GM21360 (cell line): Measurements from ENCODE around the gene DENND5A.
"Not testable (repeated sequence)": the region's sequence is repeated elsewhere in the genome, so short reads cannot be mapped to it uniquely, and the experiment has no call there.

Experiments used
- ATAC-seq: cut with Tn5 transposase; IDR thresholded peaks from one replicate; pipeline ENCODE4 v1.9.1; 2021; ENCODE audit warnings: mild to moderate bottlenecking, moderate library complexity; ENCODE audit not compliant: unreplicated experiment

DENND5A gene

GRCh38 chr11:9219115-9219514, 46.0 kb downstream of the DENND5A start:
- ATAC-seq: no peak

DNA sequence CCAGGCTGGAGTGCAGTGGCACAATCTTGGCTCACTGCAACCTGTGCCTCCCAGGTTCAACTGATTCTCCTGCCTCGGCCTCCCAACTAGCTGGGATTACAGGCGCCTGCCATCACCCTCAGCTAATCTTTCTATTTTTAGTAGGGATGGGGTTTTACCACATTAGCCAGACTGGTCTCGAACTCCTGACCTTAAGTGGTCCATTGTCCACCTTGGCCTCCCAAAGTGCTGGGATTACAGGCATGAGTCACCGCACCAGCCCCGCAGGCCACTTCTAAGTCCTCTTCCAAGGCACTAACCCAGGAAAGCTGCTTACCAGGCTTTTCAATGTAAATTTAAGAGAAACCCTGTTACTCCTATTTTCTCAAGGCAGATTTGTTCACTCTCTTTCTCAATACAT, 50.4 kb downstream of the DENND5A start:
- ATAC-seq: no peak

DNA sequence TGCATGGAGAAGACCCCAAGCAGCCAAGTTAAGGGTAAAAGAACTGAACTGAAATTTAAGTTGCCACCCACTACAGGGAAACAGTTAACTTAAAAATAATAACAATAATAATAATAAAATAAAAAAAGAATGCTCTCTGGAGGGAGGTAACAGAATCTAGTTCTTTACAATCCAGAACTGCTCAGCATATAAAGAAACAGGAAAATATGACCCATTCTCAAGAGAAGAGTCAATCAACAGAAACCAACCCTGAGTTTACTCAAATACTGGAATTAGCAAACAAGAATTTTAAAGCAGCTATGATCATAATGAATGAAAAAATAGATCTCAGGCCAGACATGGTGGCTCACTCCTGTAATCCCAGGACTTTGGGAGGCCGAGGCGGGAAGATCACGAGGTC, 53.8 kb downstream of the DENND5A start:
- ATAC-seq: no peak

GRCh38 chr11:9210922-9211320, 54.2 kb downstream of the DENND5A start:
- ATAC-seq: no peak

- ATAC-seq: no peak
These were observed 54.8 kb downstream of the DENND5A start for GRCh38 chr11:9210224-9210921.

GRCh38 chr11:9209604-9210003, 55.5 kb downstream of the DENND5A start:
- not testable (repeated sequence) for ATAC-seq

- no peak for ATAC-seq
These were observed 56.2 kb downstream of the DENND5A start for GRCh38 chr11:9208726-9209501.

DNA sequence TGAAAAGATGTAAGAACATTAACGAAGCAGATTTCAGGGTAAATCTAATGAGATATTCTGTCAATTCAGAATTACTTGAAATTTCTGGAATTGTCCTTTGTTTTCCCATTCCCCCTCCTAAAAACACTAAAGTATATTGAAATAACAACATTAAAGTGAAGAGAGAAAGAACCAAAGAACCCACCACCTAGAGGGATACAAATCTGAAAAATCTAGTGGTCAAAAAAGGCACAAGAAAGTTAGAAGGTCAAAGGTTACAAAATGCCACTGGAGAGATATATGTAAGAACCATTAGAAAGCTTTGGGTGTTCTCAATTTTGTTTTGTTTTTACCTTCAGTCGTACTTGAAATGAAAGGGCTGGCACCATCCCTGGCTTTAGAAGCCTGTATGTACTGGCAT, 57.9 kb downstream of the DENND5A start:
- no peak for ATAC-seq

- ATAC-seq: no peak
These were observed 58.7 kb downstream of the DENND5A start for GRCh38 chr11:9206496-9206895.

DNA sequence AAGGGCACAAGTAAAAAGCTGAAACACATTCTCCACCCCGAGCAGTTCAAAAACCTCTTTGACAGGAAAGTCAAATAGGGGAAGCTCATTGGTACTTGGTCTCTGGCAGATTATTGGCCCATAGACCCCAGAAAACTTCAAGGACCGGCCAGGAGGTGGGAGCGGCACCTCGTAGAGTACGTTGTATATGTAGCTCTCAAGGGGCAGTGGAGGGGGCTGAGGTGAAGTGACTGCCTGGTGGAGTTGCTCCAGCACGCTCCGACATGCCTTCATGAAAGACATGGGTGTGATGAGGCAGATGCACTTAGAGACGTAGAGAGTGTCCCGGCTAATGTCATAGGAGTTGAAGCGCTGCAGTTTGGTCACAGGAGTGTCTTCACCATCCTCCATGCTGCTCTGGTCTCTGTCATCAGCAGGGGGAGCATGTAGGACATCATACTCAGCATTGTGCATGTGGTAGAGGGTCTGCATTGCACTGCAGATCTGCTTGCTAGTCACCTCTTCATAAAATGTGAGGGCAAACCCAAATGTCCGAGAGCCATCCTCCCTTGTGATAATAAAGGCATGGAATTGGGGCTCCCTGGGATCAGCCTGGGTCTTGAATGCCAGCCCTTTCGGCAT, 61.3 kb downstream of the DENND5A start:
- no peak for ATAC-seq

- ATAC-seq: no peak
These were observed 63.6 kb downstream of the DENND5A start for GRCh38 chr11:9201372-9202162.

- ATAC-seq: no peak
These were observed 64.7 kb downstream of the DENND5A start for GRCh38 chr11:9200471-9200870.

DNA sequence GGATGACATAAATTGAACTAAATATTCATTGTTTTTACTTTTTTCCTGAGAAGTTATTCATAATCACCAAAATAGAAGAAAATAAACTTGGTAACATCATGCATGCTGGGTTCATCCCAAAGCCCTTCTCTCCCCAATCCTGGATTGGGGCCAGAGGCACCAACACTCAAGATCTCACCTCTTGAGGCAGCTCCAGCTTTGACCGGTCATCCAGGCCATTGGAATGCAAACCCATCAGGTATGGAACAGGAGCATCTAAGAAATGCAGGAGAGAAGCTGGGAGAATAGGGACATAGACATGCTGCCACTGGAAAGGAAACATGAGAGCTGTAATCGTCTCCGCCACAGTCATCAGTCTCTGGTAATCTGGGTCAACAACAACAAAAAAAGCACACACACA, 71.8 kb downstream of the DENND5A start:
- no peak for ATAC-seq

GRCh38 chr11:9192561-9192960, 72.6 kb downstream of the DENND5A start:
- ATAC-seq: no peak

GRCh38 chr11:9190326-9191016, 74.7 kb downstream of the DENND5A start:
- ATAC-seq: not testable (repeated sequence)

DNA sequence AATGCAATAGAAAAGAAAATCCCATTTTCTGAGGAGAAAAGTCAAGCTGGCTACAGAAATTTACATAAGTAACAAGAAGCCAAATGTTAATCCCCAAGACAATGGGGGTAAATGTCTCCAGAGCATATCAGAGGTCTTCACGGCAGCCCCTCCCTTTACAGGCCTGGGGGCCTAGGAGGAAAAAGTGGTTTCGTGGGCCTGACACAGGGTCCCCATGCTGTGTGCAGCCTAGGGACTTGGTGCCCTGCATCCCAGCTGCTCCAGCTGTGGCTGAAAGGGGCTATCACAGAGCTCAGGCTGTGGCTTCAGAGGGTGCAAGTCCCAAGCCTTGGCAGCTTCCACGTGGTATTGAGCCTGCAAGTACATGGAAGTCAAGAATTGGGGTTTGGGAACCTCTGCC, 76.3 kb downstream of the DENND5A start:
- ATAC-seq: not testable (repeated sequence)

- ATAC-seq: no peak
These were observed 77.5 kb downstream of the DENND5A start for GRCh38 chr11:9187616-9188015.

GRCh38 chr11:9184516-9184915, 80.6 kb downstream of the DENND5A start:
- ATAC-seq: no peak

- no peak for ATAC-seq
These were observed 82.8 kb downstream of the DENND5A start for GRCh38 chr11:9182180-9182871.

GRCh38 chr11:9180784-9181183, 84.4 kb downstream of the DENND5A start:
- ATAC-seq: no peak
